ENCODE data around the gene CEP135.
A peak's percentile ranks its signal among the peaks of the same experiment; 100 is the strongest.
"Not testable (repeated sequence)": the region's sequence is repeated elsewhere in the genome, so short reads cannot be mapped to it uniquely, and the experiment has no call there.

Gene CEP135

DNA sequence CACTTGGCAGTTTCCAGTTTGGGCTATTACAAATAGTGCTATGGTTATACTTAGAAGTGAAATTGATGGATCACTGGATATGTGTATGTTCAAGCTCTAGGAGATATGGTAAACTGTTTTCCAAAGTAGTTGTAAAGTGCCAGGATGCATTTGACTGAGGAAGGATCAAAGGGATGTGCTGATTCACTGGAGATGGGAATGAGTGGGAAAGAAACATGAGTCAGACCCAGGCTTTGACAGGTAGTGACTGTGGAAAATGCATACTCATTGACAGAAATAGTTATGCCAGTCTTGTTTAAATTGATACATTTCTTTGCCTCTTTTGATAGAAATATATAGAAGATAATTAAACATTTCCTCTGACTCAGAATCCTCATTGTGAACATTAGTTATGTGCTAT, 77.9 kb downstream of the CEP135 start:
- DNase-seq: no peak

DNA sequence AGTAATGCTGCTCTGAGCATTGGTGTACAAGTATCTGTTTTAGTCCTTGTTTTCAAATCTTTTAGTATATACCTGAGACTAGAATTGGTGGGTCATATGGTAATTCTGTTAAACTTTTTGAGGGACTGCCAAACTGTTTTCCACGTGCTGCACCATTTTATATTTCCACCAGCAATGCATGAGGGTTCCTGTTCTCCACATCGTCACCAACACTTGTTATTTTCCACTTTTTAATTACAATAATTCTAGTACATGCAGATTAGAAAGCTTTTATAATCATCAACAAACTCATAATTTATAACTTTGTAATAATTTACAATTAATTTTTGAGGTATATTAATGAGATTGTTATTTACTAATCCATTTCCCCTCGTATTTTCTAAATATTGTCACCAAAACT, 79.4 kb downstream of the CEP135 start:
- DNase-seq: no peak

DNA sequence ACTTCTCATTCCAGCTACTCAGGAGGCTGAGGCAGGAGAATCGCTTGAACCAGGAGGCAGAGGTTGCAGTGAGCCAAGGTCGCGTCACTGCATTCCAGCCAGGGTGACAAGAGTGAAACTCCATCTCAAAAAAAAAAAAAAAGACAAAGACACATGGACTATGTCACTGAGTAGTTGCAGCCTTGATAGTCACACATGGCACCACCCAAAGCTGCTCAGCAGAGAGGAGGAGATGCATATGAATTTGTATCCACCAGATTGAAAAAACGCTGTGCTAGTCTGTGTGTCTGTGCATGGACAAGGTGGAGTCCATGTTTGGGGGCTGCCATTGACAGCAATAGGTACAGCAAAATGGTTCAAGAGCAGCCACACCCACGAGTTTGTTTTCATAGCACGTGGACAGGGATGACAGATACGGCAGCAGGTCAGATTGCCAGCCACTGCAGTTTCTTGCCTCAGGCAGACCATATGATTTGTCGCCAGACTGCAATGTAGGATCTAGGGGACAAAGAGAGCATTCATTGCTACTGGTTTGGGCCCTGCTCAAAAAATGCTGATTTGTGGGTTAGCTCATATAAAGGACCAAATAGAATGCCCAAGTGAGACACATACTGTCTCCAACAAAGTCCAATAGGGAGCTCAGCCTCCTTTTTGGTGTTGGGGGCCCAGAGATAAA, 89.9 kb downstream of the CEP135 start:
- DNase-seq: no peak

DNA sequence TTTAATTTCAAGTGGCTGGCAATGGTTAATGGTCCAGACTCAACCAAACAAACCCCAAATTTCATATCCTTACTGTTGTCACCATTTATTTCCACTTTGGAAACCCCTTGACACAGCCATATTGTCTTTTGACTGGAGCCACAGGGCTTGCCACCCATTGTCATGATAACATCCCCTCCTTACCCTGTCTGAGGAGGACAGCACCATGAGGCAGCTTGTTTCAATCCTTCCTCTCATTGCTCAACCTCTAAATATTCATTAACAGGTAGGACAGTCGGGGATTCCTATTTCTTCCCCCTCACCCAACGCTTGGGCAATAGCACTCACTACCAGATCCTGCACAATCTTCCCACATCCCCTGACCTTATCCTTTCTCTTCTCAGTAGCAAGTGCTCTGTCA, 92.1 kb downstream of the CEP135 start:
- no peak for DNase-seq

DNA sequence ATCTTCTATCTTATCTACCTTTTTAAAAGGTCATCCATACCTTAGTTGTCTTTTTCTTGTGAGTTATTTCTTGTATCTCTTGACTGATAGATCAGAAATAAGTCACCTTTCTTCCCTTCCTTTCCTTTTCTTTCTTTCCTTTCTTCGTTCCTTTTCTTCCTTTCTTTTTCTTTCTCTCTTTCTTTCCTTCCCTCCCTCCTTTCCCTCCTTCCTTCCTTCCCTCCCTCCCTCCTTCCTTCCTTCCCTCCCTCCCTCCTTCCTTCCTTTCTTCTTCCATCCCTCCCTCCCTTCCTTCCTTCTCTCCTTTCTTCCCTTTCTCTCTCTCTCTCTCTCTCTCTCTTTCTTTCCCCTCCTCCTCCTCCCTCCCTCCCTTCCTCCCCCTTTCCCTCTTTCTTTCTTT, 93.5 kb downstream of the CEP135 start:
- no peak for DNase-seq

DNA sequence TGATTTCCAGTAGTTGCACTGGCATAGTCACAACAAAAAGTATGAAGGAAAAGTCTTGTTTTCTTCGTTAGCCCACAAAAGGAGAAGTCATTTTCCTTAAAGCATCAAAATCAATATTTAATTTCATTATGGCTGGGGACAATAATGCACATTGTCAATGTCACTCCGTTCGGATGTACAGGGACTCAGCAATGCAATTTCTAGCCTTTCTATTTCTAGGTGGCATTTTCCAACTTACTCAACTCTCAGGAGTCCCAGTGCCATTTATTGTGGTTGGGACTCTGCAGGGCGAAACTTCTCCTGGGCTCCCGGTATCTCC, 99.6 kb downstream of the CEP135 start:
- no peak for DNase-seq

DNA sequence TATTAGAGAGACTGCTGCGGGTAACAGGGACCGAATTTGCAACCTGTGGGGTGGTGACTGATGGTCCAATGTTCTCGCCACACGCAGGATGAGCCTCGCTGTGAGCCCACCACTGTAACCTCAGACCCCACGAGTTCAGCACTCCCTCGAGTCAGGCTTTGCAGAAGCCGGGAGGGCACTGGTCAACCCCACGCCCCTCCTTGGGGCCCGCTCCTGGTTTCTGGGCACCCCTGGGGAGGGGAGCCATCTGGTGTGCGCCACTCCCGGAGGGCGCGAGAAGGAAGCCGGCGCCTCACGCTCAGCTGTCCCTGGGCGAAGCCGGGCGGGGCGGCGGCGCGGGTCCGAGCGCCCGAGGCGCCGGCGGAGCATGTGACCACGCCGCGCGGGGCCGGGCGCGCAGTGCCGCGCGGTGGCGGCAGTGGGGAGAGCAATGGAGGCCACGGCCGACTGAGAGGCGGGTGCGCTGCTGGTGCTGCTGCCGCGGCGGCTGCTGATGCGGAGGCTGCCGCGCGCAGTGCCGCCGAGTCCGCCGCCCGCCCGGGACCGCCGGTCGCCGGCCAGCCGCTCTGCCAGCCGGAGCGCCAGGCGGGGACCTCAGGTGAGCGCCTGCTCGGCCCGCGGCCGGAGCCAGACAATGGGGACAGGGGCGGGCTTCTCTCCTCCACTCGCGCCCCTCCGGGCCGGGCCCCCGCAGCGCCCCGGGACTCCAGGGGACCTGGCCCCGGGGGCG, 100.1 kb downstream of the CEP135 start:
- peak; percentile 49 for DNase-seq

DNA sequence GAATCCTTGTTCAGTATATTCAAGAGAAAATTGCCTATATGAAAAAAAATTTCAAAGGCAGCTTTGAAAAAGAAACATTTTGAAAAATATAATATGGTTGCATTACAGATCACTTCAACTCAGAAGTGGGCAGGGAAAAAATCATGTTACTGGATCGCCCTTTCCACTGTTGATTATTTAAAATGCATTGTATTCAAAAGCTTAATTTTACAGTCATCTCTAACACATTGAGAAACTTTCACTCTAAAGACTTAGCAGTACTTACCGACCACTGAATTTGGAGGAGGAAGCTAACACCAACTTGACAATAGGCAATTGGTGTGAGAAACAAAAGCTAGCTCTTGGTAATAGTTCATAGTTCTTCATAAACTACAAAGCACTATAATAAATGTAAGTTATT, 101.9 kb downstream of the CEP135 start:
- no peak for DNase-seq

DNA sequence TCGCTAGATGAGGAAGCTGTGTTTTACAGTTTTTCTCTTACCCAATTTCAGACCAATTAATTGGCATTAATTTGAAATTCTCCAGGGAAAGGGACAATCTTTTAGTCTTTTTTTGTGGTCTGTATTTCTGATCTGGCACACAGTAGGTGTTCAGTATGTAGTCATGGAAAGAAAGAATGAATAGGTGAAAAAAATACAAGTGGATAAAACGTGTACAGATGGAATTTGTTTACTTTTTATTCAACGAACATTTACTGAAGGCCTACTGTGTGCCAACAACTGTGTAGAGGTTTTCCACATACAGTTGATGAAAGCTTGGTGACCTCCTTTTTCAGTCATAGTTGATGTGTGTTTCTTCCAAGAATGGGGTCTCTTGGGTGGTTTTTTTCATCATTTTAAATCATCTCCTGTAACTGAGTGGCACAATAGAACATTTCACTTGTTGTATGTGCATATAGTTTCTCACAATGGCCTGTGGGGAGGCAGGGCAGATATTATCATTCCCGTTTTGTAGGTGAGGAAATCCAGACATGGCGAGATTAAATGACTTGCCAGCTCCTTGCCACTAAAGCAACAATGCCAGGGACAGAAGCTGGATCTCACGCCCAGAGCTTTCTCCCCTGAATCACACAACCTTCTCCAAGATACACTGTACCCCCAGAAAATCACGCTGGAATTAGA, 102.4 kb downstream of the CEP135 start:
- DNase-seq: no peak

DNA sequence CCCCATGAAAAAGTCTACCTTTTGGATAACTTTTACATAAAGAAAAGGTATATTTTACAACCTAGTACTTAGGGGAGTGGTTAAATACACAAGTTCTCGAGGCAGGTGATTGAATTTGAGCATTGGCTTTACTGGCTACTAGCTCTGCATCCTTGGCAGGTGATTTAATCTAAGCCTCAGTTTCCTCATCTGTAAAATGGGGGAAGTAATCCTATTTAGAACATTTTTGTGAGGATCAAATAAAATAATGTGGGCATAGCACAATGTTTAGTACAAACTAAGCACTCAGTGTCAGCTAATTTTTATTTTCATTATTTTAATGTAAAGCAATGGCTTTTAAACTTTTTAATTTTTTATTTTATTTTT, 102.9 kb downstream of the CEP135 start:
- DNase-seq: no peak

DNA sequence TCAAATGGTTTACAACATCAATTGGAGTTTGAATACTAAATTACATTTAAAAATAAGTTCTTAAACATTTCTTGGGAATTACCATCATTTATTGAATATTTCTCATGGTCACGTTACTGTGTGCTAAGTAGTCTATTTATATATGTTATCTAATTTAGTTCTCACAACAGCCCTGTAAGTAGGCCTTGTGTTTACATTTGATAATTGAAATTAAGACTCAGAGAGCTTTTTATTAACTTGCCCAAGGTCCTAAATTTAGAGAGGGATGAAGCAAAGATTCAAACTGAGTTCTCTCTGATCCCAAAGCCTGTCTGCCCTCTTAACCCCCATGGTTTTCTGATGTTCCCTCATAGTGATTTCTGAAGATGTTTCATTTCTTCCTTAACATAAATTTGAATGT, 103.7 kb downstream of the CEP135 start:
- DNase-seq: no peak

DNA sequence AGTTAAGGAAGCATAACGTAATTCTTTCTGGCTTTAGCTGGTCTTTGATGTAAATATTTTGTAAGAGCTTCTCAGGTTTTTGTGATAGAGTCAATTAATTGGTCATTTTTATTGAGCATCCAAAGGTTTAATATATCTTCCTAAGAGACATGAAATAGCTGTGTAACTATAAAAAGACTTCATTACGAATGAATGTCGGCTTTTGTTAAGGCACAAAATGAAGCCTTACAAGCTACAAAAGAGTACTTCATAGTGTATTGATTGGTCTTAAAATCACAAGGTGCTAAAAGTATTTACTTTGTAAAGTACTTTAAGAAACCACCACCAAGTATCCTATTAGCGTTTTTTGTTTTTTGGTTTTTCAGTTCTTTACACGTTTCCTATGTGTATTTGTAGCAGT, 104.2 kb downstream of the CEP135 start:
- DNase-seq: no peak

DNA sequence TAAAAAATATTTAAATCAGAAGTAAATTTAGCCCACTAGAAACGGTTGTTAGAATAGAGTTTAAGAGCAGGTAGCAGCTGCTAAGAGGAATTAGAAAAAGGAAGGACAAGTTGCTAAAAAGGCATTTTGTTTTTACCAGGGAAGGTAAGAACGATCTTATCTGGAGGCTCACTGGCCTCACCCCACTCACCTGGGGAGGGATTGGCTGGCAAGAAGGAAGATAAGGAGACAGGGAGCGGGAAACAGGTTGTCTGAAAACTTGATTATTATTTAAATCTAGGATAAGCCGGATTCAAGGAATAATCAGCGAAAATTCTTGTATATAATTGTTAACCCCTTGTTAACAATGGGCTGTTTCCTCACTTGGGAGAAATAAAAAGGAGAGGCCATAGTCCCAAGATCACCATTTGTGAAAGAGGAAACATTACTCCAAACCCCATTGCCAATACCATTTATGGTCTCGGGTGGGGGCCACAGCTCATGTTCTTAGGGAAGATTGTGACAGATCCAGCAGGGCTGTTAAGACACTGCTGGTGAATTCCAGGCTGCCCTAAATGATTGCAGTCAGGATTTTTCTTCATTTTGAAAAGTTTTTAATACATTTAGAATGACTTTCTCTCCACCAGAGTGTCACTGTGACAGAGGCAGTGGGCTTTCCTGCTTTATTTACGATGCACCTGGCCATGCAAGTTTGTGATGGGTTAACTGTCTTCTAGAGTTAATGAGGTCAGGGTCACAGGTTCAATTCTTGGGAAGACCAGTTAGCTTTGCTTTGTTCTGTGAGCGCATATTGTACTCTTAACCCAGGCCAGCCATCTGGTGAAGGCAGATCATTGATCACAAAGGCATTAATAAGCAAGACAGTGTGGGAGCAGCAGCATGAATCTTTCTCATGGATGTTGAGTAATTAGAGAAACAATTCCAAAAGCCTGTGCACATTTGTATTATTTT, 106.6 kb downstream of the CEP135 start:
- DNase-seq: no peak

DNA sequence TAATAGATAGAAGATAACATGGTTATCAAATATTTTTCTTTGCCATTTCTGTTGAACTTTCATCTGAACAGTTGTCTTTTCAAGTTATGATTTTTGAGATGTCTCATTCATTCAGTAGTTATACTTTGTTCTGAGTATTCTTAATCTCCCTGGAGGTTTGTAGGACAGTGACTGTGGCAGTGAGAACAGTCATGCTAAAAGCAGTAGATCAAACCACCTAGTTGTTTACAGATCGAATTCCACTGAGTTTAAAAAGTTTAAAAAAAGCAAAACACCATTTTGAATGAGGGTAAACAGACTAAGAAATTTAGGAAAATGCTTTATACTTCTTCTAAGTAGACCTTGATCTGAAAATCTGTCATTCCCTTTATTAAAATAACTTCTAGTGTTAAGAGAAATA, 107.2 kb downstream of the CEP135 start:
- no peak for DNase-seq

DNA sequence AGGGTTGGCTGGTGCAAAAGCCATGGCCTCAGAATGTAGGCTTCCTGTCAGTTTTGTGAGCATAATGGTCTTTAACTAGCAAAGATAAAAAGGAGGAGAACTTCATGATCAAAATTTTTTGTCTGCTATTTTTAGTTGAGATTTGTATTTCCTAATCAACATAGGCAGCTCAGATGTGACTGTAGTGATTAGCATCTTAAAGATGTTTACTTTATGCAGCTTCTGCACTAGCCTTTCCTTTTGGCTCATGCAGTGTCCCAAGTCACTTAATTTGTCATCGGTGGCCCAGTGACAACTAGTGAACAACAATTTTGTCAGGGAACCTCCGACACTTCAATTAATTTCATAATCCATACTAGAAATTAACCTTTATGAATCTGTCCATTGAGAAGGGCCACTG, 109.8 kb downstream of the CEP135 start:
- no peak for DNase-seq

DNA sequence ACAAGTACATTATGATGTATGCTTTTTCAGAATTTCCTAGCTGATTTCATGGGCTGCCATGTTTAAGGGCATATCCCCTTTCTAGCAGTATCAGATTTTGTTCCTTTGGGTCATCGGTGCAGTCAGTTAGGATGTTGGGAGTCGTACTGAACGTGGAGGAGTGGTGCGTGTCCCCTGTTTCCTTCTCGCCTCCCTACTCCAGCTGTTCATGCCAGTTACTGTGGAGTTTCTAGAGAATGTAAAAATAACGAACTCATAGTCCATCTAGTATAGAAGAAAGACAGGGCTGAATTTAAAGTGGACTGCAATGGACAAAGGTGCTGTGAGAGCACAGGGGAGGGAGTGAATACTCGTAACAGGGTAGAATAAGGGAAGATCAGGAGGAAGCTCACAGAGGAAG, 111.3 kb downstream of the CEP135 start:
- no peak for DNase-seq

DNA sequence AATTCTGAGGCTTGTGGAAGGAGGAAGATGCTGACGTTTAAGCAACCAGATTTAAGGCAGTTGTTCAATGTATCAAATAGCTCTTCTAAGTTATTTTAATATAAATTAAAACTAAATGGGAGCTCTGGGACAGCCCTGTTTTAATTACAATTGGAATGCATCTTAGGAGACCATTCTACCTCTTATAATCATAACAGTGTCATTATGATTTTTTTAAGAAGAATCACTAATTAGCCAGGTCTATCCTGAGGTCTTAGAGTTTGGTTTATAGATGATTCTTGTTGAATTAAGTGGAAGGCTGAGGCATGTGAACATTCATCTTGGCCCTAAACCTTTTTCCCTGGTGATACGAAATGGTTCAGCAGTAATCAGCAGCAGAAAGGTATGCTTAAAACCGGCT, 113.4 kb downstream of the CEP135 start:
- no peak for DNase-seq

DNA sequence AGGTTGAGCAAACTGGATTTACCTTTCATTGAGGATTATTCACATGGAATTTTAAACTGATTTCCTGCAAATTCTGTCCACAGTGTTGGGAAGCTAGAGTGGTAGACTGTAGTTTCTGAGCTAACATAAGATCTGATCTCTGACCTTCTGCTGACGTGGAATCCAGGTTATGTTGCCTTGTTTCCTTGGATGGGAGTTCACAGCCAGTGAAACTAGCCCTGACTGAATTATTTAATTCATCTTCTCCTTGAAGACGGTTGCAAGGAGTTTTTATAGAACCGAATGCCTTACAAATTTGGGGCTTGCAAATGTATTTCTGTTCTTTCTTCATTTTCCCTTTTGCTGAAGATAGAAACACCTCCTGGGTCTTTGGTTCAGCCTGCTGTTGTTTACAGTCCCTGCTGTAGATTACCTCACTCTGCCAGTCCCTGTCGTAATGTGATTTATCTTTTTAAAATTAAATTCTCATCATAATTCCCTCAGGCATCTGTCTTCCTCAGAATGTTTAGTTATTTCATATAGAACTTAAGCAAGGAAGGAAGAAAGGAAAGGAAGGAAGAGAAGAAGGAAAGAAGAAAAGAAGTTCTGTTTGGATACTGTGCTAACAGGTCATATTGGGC, 113.9 kb downstream of the CEP135 start:
- DNase-seq: no peak

DNA sequence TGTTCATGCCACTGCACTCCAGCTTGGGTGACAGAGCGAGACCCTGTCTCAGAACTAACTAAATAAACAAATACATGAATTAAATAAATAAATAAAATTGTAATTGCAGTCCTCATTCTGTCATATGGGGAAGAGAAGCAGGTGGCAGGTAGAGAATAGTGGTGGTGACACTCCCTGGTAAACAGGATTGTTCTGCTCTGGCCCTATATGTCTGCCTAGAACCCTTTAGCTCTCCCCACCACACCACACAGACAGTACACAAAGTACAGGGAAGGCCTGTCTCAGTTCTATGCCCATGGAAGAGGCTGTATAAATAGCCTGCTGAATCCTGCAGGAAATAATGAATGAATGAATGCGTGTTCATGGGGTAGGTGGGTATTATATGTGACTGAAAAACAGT, 117.7 kb downstream of the CEP135 start:
- no peak for DNase-seq

DNA sequence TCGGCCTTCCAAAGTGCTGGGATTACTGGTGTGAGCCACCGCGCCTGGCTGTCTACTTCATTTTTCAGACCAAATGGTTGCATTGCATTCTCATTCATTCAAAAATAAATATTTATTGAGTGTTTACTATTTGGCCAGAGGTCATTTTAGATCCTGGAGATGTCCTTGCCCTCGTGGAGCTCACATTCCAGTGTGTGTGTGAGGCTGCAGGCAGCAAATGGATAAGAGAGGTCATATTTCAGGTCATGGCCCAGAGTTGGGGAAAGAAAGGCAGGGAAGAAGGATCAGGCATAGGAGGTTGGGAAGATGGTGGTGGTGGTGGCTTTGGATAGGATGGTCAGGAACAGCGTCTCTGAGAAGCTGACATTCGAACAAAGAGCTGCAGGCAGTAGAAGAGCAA, 119.1 kb downstream of the CEP135 start:
- DNase-seq: no peak

DNA sequence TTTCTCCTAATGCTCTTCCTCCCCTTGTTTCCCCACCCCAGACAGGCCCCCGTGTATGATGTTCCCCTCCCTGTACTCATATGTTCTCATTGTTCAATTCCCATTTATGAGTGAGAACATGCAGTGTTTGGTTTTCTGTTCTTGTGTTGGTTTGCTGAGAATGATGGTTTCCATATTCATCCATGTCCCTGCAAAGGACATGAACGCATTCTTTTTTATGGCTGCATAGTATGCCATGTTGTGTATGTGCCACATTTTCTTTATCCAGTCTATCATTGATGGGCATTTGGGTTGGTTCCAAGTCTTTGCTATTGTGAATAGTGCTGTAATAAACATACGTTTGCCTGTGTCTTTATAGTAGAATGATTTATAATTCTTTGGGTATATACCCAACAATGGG, 124.0 kb downstream of the CEP135 start:
- not testable (repeated sequence) for DNase-seq

DNA sequence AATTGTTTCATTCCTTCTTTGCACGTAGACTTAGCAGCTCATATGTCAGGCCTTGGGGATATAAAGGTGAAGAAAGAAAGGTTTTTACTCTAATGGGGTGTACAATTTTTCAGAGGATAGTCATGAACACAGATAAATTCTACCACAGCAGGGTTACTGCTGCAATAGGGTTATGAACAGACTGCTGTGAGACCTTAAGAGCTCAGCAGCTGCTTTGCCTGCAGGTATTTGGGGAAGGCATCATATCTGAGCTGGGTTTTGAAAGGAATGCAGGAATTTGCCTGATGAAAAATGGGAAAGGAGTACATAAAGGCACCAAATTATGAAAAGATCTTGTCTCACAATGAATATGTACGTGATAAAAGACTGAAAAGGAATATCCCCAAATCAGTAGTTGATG, 128.9 kb downstream of the CEP135 start:
- DNase-seq: no peak

DNA sequence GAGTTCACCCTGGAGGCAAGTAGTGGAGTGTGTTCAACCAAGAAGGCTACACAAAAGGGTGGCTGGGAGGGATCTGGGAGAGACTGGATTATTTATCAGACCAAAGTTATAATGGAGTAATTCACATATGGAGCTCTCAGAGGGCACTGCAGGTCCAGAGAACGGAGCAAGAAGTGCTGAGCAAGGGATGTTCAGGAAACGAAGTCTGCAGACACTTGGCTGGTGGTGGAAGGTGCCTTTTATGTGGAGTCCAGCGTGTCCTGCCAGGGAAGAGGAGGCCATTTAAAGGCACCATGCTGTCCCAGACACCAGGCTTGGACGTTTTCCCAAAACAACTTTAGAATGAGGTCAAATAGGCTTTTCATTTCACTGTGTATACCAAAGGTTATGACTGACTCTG, 130.1 kb downstream of the CEP135 start:
- DNase-seq: no peak
